LNCAP (cell line): Measurements from ENCODE around the gene ALOXE3.

Source experiments
- CTCF ChIP-seq: fragments of 450-650 bp; IDR thresholded peaks from 2 replicates; pipeline ENCODE4 v1.5.1; 2017; ENCODE audit warnings: mild to moderate bottlenecking

Gene ALOXE3

GRCh38 chr17:8162233-8162996, 44.1 kb upstream of the ALOXE3 start, which contains the start of gene VAMP2:
VAMP2 (minus strand) TSS chr17:8162948; CDS start chr17:8162879, 69 bp downstream.
- TF ChIP-seq CTCF = no peak

GRCh38 chr17:8161289-8162232, 43.2 kb upstream of the ALOXE3 start:
- TF ChIP-seq CTCF = no peak

- TF ChIP-seq CTCF = no peak
Observed at GRCh38 chr17:8160741-8161221, 42.5 kb upstream of the ALOXE3 start.

- TF ChIP-seq CTCF = no peak
Observed at GRCh38 chr17:8160224-8160577, 41.9 kb upstream of the ALOXE3 start.

GRCh38 chr17:8159459-8160223, 41.3 kb upstream of the ALOXE3 start:
- TF ChIP-seq CTCF = no peak

GRCh38 chr17:8159032-8159400, 40.7 kb upstream of the ALOXE3 start:
- TF ChIP-seq CTCF = no peak
